Measurements from ENCODE around the gene C13orf46. TPM values are rescaled to one million over a fixed set of nuclear protein-coding genes. Genes with fewer than 3 reads are reported as not detected.

Gene C13orf46
- total RNA-seq, 3 donors from 2014 or later: 0.16 to 0.73 (median 0.66) TPM

GRCh38 chr13:113942591-113943103 is 31.2 kb downstream of the C13orf46 start:
- no peaks in the 10 kb centered on the region for H3K36me3 ChIP-seq
- H3K27ac ChIP-seq: no peak overlapping the region
- H3K9me3 ChIP-seq: no peaks in the 10 kb centered on the region
- intact Hi-C loops (cut with DNase I; ENCODE audit: low total_unique reads): loop anchor here (10.0 kb wide), 1 partner anchor 128 kb away; no protein-coding TSS in a partner anchor
- peaks cover 0 to 5% of the 10 kb centered on the region in 2 donors for H3K4me1 ChIP-seq
- no peak overlapping the region for H3K4me3 ChIP-seq
- H3K27me3 ChIP-seq: peaks cover 0 to 4% of the 10 kb centered on the region in 2 donors
- TF ChIP-seq POLR2A (IDR thresholded peaks at IDR 0.05): no peak
- no peak for TF ChIP-seq POLR2AphosphoS5 (IDR thresholded peaks at IDR 0.05)
- no peak for TF ChIP-seq CTCF (IDR thresholded peaks at IDR 0.05)
- no peak for DNase-seq (ENCODE audit: low spot score in 2 of 2)

GRCh38 chr13:113941571-113942191 is 32.2 kb downstream of the C13orf46 start:
- Histone ChIP-seq H3K9me3 (no peaks in the 10 kb centered on the region), H3K27ac (no peak overlapping the region), H3K4me1 (peaks cover 0 to under 1% of the 10 kb centered on the region in 2 donors), H3K4me3 (no peak overlapping the region), H3K36me3 (no peaks in the 10 kb centered on the region), H3K27me3 (peaks cover 0 to 4% of the 10 kb centered on the region in 2 donors)
- intact Hi-C loops (cut with DNase I; ENCODE audit: low total_unique reads): loop anchor here (10.0 kb wide), 1 partner anchor 127 kb away; no protein-coding TSS in a partner anchor
- TF ChIP-seq POLR2A (IDR thresholded peaks at IDR 0.05): no peak
- no peak for TF ChIP-seq POLR2AphosphoS5 (IDR thresholded peaks at IDR 0.05)
- no peak for TF ChIP-seq CTCF (IDR thresholded peaks at IDR 0.05)
- DNase-seq (ENCODE audit: low spot score in 2 of 2): no peak

- TF ChIP-seq POLR2AphosphoS5 (IDR thresholded peaks at IDR 0.05) (no peak), CTCF (IDR thresholded peaks at IDR 0.05) (no peak), POLR2A (IDR thresholded peaks at IDR 0.05) (no peak)
- H3K27ac ChIP-seq: no peak overlapping the region
- H3K4me3 ChIP-seq: no peak overlapping the region
- H3K4me1 ChIP-seq: no peaks in the 10 kb centered on the region
- intact Hi-C loops (cut with DNase I; ENCODE audit: low total_unique reads): loop anchor here (10.0 kb wide), 1 partner anchor 125 kb away; no protein-coding TSS in a partner anchor
- no peak for DNase-seq (ENCODE audit: low spot score in 2 of 2)
- peaks cover 0 to 4% of the 10 kb centered on the region in 2 donors for H3K27me3 ChIP-seq
- H3K9me3 ChIP-seq: no peaks in the 10 kb centered on the region
- no peaks in the 10 kb centered on the region for H3K36me3 ChIP-seq
Observed at GRCh38 chr13:113939944-113940297, 34.0 kb downstream of the C13orf46 start.

GRCh38 chr13:113939129-113939943 is 34.5 kb downstream of the C13orf46 start:
- no peak for TF ChIP-seq CTCF (IDR thresholded peaks at IDR 0.05)
- no peak for TF ChIP-seq POLR2A (IDR thresholded peaks at IDR 0.05)
- TF ChIP-seq POLR2AphosphoS5 (IDR thresholded peaks at IDR 0.05): no peak
- intact Hi-C loops (cut with DNase I; ENCODE audit: low total_unique reads): no loop called here
- Histone ChIP-seq H3K9me3 (no peaks in the 10 kb centered on the region), H3K27ac (no peak overlapping the region), H3K4me3 (no peak overlapping the region), H3K4me1 (no peaks in the 10 kb centered on the region), H3K36me3 (no peaks in the 10 kb centered on the region), H3K27me3 (peaks cover 0 to 4% of the 10 kb centered on the region in 2 donors)
- DNase-seq (ENCODE audit: low spot score in 2 of 2): no peak

- no peak overlapping the region for H3K4me3 ChIP-seq
- no peak for DNase-seq (ENCODE audit: low spot score in 2 of 2)
- H3K4me1 ChIP-seq: no peaks in the 10 kb centered on the region
- H3K27ac ChIP-seq: no peak overlapping the region
- H3K9me3 ChIP-seq: no peaks in the 10 kb centered on the region
- no peak for TF ChIP-seq CTCF (IDR thresholded peaks at IDR 0.05)
- peaks cover 0 to 4% of the 10 kb centered on the region in 2 donors for H3K27me3 ChIP-seq
- intact Hi-C loops (cut with DNase I; ENCODE audit: low total_unique reads): no loop called here
- H3K36me3 ChIP-seq: no peaks in the 10 kb centered on the region
Observed at GRCh38 chr13:113938716-113939115, 35.2 kb downstream of the C13orf46 start.
